PC-3 (cell line): Measurements from ENCODE around the gene ANKS1A.

ENCODE experiments used
- CTCF ChIP-seq: fragments of 300-600 bp; sonication (generic); conservative IDR thresholded peaks from 2 replicates; pipeline ENCODE4 v1.5.1; 2017; ENCODE audit warnings: antibody characterized with exemption, low read depth, mild to moderate bottlenecking, low read length
- EZH2phosphoT487 ChIP-seq: fragments of 300-600 bp; sonication (generic); IDR thresholded peaks from 2 replicates; pipeline ENCODE4 v1.6.1; 2018; ENCODE audit warnings: mild to moderate bottlenecking, antibody characterized with exemption, low read length, borderline replicate concordance

- TF ChIP-seq CTCF (no peak), EZH2phosphoT487 (no peak)
These were observed 157.8 kb downstream of the ANKS1A start for GRCh38 chr6:35046862-35047261.
